HL-60 (cell line): Measurements from ENCODE around the gene TMEM242.

ENCODE experiments used
- GABPA ChIP-seq: IDR thresholded peaks from 2 replicates; pipeline ENCODE4 v1.6.1; 2012; ENCODE audit warnings: low read depth
- TF ChIP-seq, protein P1 (sequence below): IDR thresholded peaks from one replicate; pipeline ENCODE4 v1.5.1; 2011; ENCODE audit warnings: low read length, control low read depth, inconsistent platforms; ENCODE audit not compliant: insufficient read depth

DNA sequence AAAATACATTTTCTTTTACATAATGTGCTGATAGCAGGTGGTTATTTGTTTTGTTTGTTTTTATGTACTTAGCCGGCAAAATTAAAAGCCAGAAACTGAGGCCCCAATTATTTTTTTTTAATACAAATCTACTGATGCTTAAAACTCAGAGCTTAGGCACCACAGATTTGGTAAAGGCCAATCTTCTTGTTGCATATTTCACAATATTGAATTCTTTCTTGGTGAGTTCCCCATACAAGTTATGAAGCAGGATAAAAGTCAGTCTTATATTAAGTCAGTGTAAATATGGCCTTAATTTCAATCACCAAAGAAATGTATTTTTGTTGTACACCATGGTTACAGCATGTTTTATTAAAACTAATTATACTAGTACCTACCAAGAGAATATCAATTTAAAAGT lies 41.4 kb upstream of the TMEM242 start:
- TF ChIP-seq, protein P1, sequence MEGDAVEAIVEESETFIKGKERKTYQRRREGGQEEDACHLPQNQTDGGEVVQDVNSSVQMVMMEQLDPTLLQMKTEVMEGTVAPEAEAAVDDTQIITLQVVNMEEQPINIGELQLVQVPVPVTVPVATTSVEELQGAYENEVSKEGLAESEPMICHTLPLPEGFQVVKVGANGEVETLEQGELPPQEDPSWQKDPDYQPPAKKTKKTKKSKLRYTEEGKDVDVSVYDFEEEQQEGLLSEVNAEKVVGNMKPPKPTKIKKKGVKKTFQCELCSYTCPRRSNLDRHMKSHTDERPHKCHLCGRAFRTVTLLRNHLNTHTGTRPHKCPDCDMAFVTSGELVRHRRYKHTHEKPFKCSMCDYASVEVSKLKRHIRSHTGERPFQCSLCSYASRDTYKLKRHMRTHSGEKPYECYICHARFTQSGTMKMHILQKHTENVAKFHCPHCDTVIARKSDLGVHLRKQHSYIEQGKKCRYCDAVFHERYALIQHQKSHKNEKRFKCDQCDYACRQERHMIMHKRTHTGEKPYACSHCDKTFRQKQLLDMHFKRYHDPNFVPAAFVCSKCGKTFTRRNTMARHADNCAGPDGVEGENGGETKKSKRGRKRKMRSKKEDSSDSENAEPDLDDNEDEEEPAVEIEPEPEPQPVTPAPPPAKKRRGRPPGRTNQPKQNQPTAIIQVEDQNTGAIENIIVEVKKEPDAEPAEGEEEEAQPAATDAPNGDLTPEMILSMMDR: no peak
- TF ChIP-seq GABPA: no peak
